Left lung (tissue), 10 donors: ENCODE results near the gene PAX2. TPM values are rescaled to one million over a fixed set of nuclear protein-coding genes. Genes with fewer than 3 reads are reported as not detected.

Source experiments
- ATAC-seq: fragments of 200-7000 bp; cut with Tn5 transposase; one replicate; pipeline ENCODE4 v1.9.1; 2020; ENCODE audit warnings: moderate library complexity
- DNase-seq, 4 donors: peaks; one replicate each; pipeline ENCODE4 v3.0.0-alpha.2; 2013 to 2020
- H3K27ac ChIP-seq, 2 donors: fragments of 200-600 bp; sonication (generic) in 1 of 2; one replicate each; pipeline versions ENCODE4 v1.5.0 to v1.8.0; 2020 to 2021
- H3K27me3 ChIP-seq, 2 donors: fragments of 200-600 bp; sonication (generic) in 1 of 2; one replicate each; pipeline versions ENCODE4 v1.5.0 to v1.8.0; 2020 to 2021
- H3K36me3 ChIP-seq, 2 donors: fragments of 200-600 bp; sonication (generic) in 1 of 2; one replicate each; pipeline versions ENCODE4 v1.5.0 to v1.8.0; 2020 to 2021
- H3K4me1 ChIP-seq, 2 donors: fragments of 200-600 bp; one replicate each; pipeline ENCODE4 v1.8.0; 2021
- H3K4me3 ChIP-seq, 2 donors: fragments of 200-600 bp; sonication (generic) in 1 of 2; one replicate each; pipeline versions ENCODE4 v1.5.0 to v1.8.0; 2020 to 2021; ENCODE audit warnings: mild to moderate bottlenecking in 1 of 2
- H3K9me3 ChIP-seq, 2 donors: fragments of 200-600 bp; sonication (generic) in 1 of 2; one replicate each; pipeline versions ENCODE4 v1.5.0 to v1.8.0; 2020 to 2021
- CTCF ChIP-seq, 2 donors: fragments of 200-600 bp; sonication (generic) in 1 of 2; IDR thresholded peaks; one replicate each; pipeline versions ENCODE4 v1.5.0 to v1.8.0; 2021; ENCODE audit warnings: antibody characterized with exemption in 2 of 2
- intact Hi-C, 2 donors: fragments of 100-400 bp; cut with DNase I; formaldehyde crosslinking; loops; one replicate each; pipeline versions ENCODE4 v1.11.2 to v1.14.2; 2022
- polyA plus RNA-seq, 6 donors: library from polyadenylated mRNA; unstranded; fragments of 120-200 nt; gene quantifications; one replicate each; pipeline ENCODE4 v1.2.1, GENCODE V29; 2013; ENCODE audit not compliant: insufficient read length in 6 of 6
- total RNA-seq, 2 donors: library from RNA; stranded (reverse); fragmentation: NEBNext Ultra II Directional; extraction: Animal tissue kit (Norgen Biotek cat#: 25700); gene quantifications; one replicate each; pipeline ENCODE4 v1.2.1, GENCODE V29; 2021
- donor health status: DM: no; HTN: yes; CAD: no.
- donor health status: DM: no; HTN: no; CAD: no.

PAX2 gene
- total and polyA plus RNA-seq, 8 donors, result 0.18 to 1.2 (median 0.47) TPM; not detected in 3

- Histone ChIP-seq H3K4me1 (peaks cover 0 to 40% of the 10 kb centered on the region in 2 donors), H3K9me3 (no peaks in the 10 kb centered on the region), H3K27ac (no peak overlapping the region), H3K36me3 (no peaks in the 10 kb centered on the region), H3K4me3 (no peak overlapping the region), H3K27me3 (peaks cover 96 to 100% of the 10 kb centered on the region in 2 donors)
- ATAC-seq (peak; percentile 29), DNase-seq (no peak)
- intact Hi-C loops, result no loop called here
- TF ChIP-seq CTCF (IDR thresholded peaks at IDR 0.05), result no peak
Measured at GRCh38 chr10:100739517-100740368, 5.6 kb upstream of the PAX2 start.

DNA sequence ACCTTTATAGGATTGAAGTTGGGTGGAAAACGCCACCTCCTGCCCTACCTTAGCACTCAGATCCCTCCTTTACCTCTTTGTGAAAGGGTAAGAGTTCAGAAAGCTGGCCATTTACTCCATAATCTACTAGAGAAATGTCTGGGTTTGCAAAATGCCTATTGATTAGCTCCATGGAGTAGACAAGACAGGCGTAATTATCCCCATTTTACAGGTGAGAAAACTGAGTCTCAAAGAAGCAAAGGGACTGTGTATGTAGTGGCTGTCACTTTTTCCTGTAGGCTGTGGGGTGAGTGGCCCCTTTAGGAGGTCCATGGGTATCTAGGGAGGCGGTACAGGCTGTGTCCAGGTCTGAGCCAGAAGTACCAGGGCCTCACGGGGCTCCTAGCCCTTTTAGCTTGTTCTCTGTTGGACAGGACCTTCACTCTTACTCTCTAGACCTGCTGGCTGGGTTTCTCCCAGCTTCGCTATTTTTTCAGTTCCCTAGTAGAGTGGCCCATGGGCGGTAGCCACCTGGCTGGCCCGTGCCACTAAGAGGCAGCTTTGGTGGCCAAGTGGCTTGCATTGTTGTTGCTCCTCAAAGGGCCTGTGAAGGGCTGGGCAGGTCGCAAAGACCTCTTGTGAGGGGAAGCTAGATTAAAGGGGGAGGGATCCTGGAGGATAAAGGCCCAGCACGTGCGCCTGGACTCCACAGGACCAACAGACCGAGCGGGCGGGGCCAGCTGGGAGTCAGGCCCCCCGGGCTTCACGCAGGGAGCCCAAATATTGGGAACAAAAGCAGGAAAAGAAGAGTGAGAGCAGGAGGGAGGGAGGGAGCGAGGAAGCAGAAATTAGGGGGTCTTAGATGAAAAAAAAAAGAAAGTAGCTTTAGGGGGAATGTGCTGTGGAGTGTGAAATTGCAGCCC lies 4.7 kb upstream of the PAX2 start:
- no peak for TF ChIP-seq CTCF (IDR thresholded peaks at IDR 0.05)
- peaks cover 95 to 100% of the 10 kb centered on the region in 2 donors for H3K27me3 ChIP-seq
- H3K36me3 ChIP-seq, result no peaks in the 10 kb centered on the region
- H3K4me3 ChIP-seq, result no peak overlapping the region
- intact Hi-C loops, result no loop called here
- ATAC-seq, result no peak
- no peak overlapping the region for H3K27ac ChIP-seq
- no peaks in the 10 kb centered on the region for H3K9me3 ChIP-seq
- peaks cover 4 to 49% of the 10 kb centered on the region in 2 donors for H3K4me1 ChIP-seq
- DNase-seq, result no peak

GRCh38 chr10:100741378-100742075 lies 3.9 kb upstream of the PAX2 start:
- no peaks in the 10 kb centered on the region for H3K9me3 ChIP-seq
- H3K27ac ChIP-seq, result no peak overlapping the region
- DNase-seq (no peak), ATAC-seq (no peak)
- peaks cover 96 to 100% of the 10 kb centered on the region in 2 donors for H3K27me3 ChIP-seq
- H3K4me1 ChIP-seq, result peaks cover 4 to 54% of the 10 kb centered on the region in 2 donors
- no peaks in the 10 kb centered on the region for H3K36me3 ChIP-seq
- no peak overlapping the region for H3K4me3 ChIP-seq
- intact Hi-C loops, result no loop called here
- no peak for TF ChIP-seq CTCF (IDR thresholded peaks at IDR 0.05)

DNA sequence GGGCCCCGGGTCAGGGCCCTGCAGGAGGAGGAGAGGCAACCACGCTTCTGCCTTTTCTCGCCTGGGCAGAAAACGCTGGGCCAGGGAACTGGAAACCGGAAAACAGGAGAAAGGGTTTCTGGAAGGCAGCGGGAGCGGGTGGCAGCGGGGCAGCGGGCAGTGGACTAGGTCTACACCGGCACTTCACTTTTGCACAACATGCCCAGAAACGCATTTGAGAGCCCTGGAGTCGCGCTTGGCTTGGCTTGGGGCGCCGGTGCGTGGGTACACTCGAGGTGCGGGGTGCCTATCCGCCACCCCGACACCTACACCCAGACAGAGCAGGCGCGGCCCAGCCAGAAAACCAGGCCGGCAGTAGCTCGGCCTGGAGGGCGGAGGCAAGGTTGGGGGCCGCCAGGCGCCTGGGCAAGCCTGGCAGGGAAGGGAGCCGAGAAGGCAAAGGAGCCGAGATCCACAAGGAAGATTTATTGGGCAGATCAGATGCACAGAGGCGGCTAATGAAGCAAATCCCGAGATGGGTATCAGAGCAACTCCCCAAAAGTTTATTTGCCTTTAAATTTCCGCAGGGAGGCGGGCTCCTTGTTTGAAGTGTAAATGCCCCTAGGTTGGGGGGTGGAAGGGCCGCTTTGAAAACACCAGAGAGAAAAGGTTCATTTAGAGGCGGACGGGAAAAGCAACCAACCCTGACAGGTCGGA lies 3.2 kb upstream of the PAX2 start:
- H3K4me3 ChIP-seq, result no peak overlapping the region
- no peaks in the 10 kb centered on the region for H3K9me3 ChIP-seq
- DNase-seq, result no peak
- peaks cover 96 to 100% of the 10 kb centered on the region in 2 donors for H3K27me3 ChIP-seq
- H3K4me1 ChIP-seq, result peaks cover 4 to 51% of the 10 kb centered on the region in 2 donors
- ATAC-seq, result no peak
- no peaks in the 10 kb centered on the region for H3K36me3 ChIP-seq
- TF ChIP-seq CTCF (IDR thresholded peaks at IDR 0.05), result no peak
- intact Hi-C loops, result no loop called here
- no peak overlapping the region for H3K27ac ChIP-seq
